SK-N-SH (cell line): ENCODE data around the gene CHSY1. TPM values are rescaled to one million over a fixed set of nuclear protein-coding genes. Genes with fewer than 3 reads are reported as not detected.

Source experiments
- CTCF ChIA-PET: fragments of 300-600, 350-600 bp; formaldehyde crosslinking; extraction: SDS; loops from one replicate; lab custom pipeline; 2021; lab: Yijun Ruan, JAX
- POLR2A ChIA-PET: fragments of 350-600 bp; sonication (Branson Sonifier 250); formaldehyde crosslinking; extraction: SDS; loops from one replicate; lab custom pipeline; 2020; ENCODE audit warnings: antibody characterized with exemption, inconsistent platforms; lab: Yijun Ruan, JAX
- DNase-seq: peaks from one replicate; pipeline ENCODE4 v3.0.0; 2012
- H2AFZ ChIP-seq: fragments of 200-600 bp; sonication (generic); 2 replicates; pipeline ENCODE4 v1.8.1; 2016; ENCODE audit warnings: antibody characterized with exemption, mild to moderate bottlenecking, low read depth
- H3F3A ChIP-seq: fragments of 200-600 bp; sonication (generic); replicated peaks from 2 replicates; pipeline ENCODE3; 2016; ENCODE audit warnings: antibody characterized with exemption, mild to moderate bottlenecking; ENCODE audit not compliant: insufficient read depth
- H3K27ac ChIP-seq, 2 experiments: fragments of 200-500 bp in 1 of 2; fragments of 200-600 bp in 1 of 2; sonication (Bioruptor generic) in 1 of 2; sonication (generic), shearing (Covaris generic) in 1 of 2; 2 replicates each; pipeline versions ENCODE4 v1.5.1 to v1.6.1; 2014 to 2016; ENCODE audit warnings: low read depth in 2 of 2, inconsistent platforms in 1 of 2, low read length in 1 of 2, mild to moderate bottlenecking in 1 of 2, mixed read lengths in 1 of 2
- H3K27me3 ChIP-seq: fragments of 200-600 bp; sonication (generic), shearing (Covaris generic); 2 replicates; pipeline ENCODE4 v1.6.1; 2016; ENCODE audit warnings: mixed run types; ENCODE audit not compliant: insufficient read depth
- H3K36me3 ChIP-seq, 2 experiments: fragments of 200-500 bp in 1 of 2; fragments of 200-600 bp in 1 of 2; sonication (Bioruptor generic) in 1 of 2; sonication (generic) in 1 of 2; replicated peaks in 1 of 2; 2 replicates each; pipeline versions ENCODE3 to v1.5.1; 2014 to 2016; ENCODE audit warnings: low read length in 1 of 2, mild to moderate bottlenecking in 1 of 2; ENCODE audit not compliant: insufficient read depth in 2 of 2, control insufficient read depth in 1 of 2
- H3K4me1 ChIP-seq, 2 experiments: fragments of 200-500 bp in 1 of 2; fragments of 200-600 bp in 1 of 2; sonication (Bioruptor generic) in 1 of 2; sonication (generic), shearing (Covaris generic) in 1 of 2; 2 replicates each; pipeline versions ENCODE4 v1.5.1 to v1.6.1; 2014 to 2016; ENCODE audit warnings: low read depth in 1 of 2, low read length in 1 of 2, mixed run types in 1 of 2; ENCODE audit not compliant: insufficient read depth in 2 of 2, control insufficient read depth in 1 of 2
- H3K4me2 ChIP-seq: fragments of 200-600 bp; sonication (generic), shearing (Covaris generic); 2 replicates; pipeline ENCODE4 v1.6.1; 2017; ENCODE audit warnings: mixed run types
- H3K4me3 ChIP-seq, 2 experiments: fragments of 200-500 bp in 1 of 2; fragments of 200-600 bp in 1 of 2; sonication (Bioruptor generic) in 1 of 2; sonication (generic), shearing (Covaris generic) in 1 of 2; 2 replicates each; pipeline versions ENCODE4 v1.5.1 to v1.8.1; 2014 to 2016; ENCODE audit warnings: low read depth in 2 of 2, inconsistent platforms in 1 of 2, low read length in 1 of 2, mild to moderate bottlenecking in 1 of 2, mixed read lengths in 1 of 2, moderate library complexity in 1 of 2
- H3K79me2 ChIP-seq: fragments of 200-600 bp; sonication (generic); 2 replicates; pipeline ENCODE4 v1.8.1; 2017; ENCODE audit warnings: mild to moderate bottlenecking; ENCODE audit not compliant: insufficient read depth
- H3K9ac ChIP-seq: fragments of 200-600 bp; sonication (generic); 2 replicates; pipeline ENCODE4 v1.6.1; 2017; ENCODE audit warnings: mixed run types
- H3K9me2 ChIP-seq: fragments of 200-600 bp; sonication (generic); 2 replicates; pipeline ENCODE4 v1.6.1; 2017; ENCODE audit warnings: mixed run types
- H3K9me3 ChIP-seq: fragments of 200-600 bp; sonication (generic); 2 replicates; pipeline ENCODE4 v1.6.1; 2017; ENCODE audit warnings: mixed run types, mild to moderate bottlenecking, moderate library complexity
- H4K20me1 ChIP-seq: fragments of 200-600 bp; sonication (generic); 2 replicates; pipeline ENCODE4 v1.6.1; 2017; ENCODE audit warnings: mild to moderate bottlenecking, mixed run types; ENCODE audit not compliant: insufficient read depth
- ELF1 ChIP-seq: IDR thresholded peaks from 2 replicates; pipeline ENCODE4 v1.4.0; 2012
- FOXM1 ChIP-seq: IDR thresholded peaks from 2 replicates; pipeline ENCODE4 v1.4.0; 2012; ENCODE audit warnings: low read depth, mild to moderate bottlenecking
- GABPA ChIP-seq: IDR thresholded peaks from 2 replicates; pipeline ENCODE4 v1.4.0; 2012; ENCODE audit warnings: low read depth, mild to moderate bottlenecking
- NRF1 ChIP-seq: IDR thresholded peaks from 2 replicates; pipeline ENCODE4 v1.6.1; 2012; ENCODE audit warnings: low read depth, mild to moderate bottlenecking, low read length
- RAD21 ChIP-seq: IDR thresholded peaks from 2 replicates; pipeline ENCODE4 v1.6.1; 2012; ENCODE audit warnings: mild to moderate bottlenecking, low read length
- REST ChIP-seq: IDR thresholded peaks from 2 replicates; pipeline ENCODE4 v1.6.1; 2012; ENCODE audit warnings: mild to moderate bottlenecking, low read depth, low read length, moderate library complexity
- RFX5 ChIP-seq: IDR thresholded peaks from 2 replicates; pipeline ENCODE4 v1.6.1; 2012; ENCODE audit warnings: mild to moderate bottlenecking, improper control_type of control experiment, low read length
- SIN3A ChIP-seq: IDR thresholded peaks from 2 replicates; pipeline ENCODE4 v1.6.1; 2012; ENCODE audit warnings: low read depth, mild to moderate bottlenecking, low read length, moderate library complexity, borderline replicate concordance
- TEAD4 ChIP-seq: IDR thresholded peaks from 2 replicates; pipeline ENCODE4 v1.4.0; 2012; ENCODE audit warnings: mild to moderate bottlenecking, borderline replicate concordance; ENCODE audit not compliant: insufficient read depth
- ZBTB33 ChIP-seq: IDR thresholded peaks from 2 replicates; pipeline ENCODE4 v1.4.0; 2012; ENCODE audit warnings: low read depth, borderline replicate concordance
- WGBS: methylation state at CpG from one replicate; pipeline ENCODE4 v1.1.6; 2017; ENCODE audit warnings: low lambda C conversion rate; 5-methylcytosine and 5-hydroxymethylcytosine counted together
- polyA plus RNA-seq, 3 experiments: library from polyadenylated mRNA; depleted of rRNA; stranded (reverse); fragments of >200 nt; gene quantifications; 2 replicates each; pipeline ENCODE4 v1.2.3, GENCODE V29; 2012

The CHSY1 gene
- polyA plus RNA-seq, 1 of the 3 experiments (the other 2 are of a cell fraction), result 15.7 TPM

GRCh38 chr15:101178479-101178878, 73.4 kb downstream of the CHSY1 start:
- DNase-seq, result no peak
- POLR2A ChIA-PET, result no interaction called here
- peaks cover 22 to 33% of the 10 kb centered on the region in 2 experiments for H3K36me3 ChIP-seq
- no peaks in the 10 kb centered on the region for H3K9me3 ChIP-seq
- peaks cover 6 to 31% of the 10 kb centered on the region in 2 experiments; a peak in 2 of 4 replicates for H3K4me1 ChIP-seq
- H3K4me2 ChIP-seq, result no peak overlapping the region
- H4K20me1 ChIP-seq, result peaks cover 17% of the 10 kb centered on the region
- no peak overlapping the region; a peak in 1 of 4 replicates for H3K4me3 ChIP-seq
- no peak overlapping the region for H3K9ac ChIP-seq
- 96% methylated on average over 18 of the region's 18 CpGs for WGBS
- H2AFZ ChIP-seq, result no peak overlapping the region
- H3K27me3 ChIP-seq, result no peaks in the 10 kb centered on the region
- H3K27ac ChIP-seq, result no peak overlapping the region
- H3K9me2 ChIP-seq, result no peaks in the 10 kb centered on the region
- H3F3A ChIP-seq, result peaks cover 5% of the 10 kb centered on the region
- TF ChIP-seq RAD21, result no peak
- CTCF ChIA-PET, result no interaction called here
- peaks cover 56% of the 10 kb centered on the region for H3K79me2 ChIP-seq

GRCh38 chr15:101177866-101178265, 74.0 kb downstream of the CHSY1 start:
- 95% methylated on average over 14 of the region's 14 CpGs for WGBS
- H3F3A ChIP-seq, result peaks cover 5% of the 10 kb centered on the region
- peaks cover 19 to 28% of the 10 kb centered on the region in 2 experiments for H3K36me3 ChIP-seq
- no peaks in the 10 kb centered on the region for H3K9me3 ChIP-seq
- H3K27ac ChIP-seq, result no peak overlapping the region
- H3K4me3 ChIP-seq, result no peak overlapping the region
- ChIA-PET POLR2A (no interaction called here), CTCF (no interaction called here)
- no peaks in the 10 kb centered on the region for H3K27me3 ChIP-seq
- H3K9ac ChIP-seq, result no peak overlapping the region
- H3K4me2 ChIP-seq, result no peak overlapping the region
- peaks cover 10 to 37% of the 10 kb centered on the region in 2 experiments; a peak in 2 of 4 replicates for H3K4me1 ChIP-seq
- no peaks in the 10 kb centered on the region for H3K9me2 ChIP-seq
- no peak for TF ChIP-seq TEAD4
- TF ChIP-seq RFX5, result no peak
- no peak for TF ChIP-seq GABPA
- TF ChIP-seq SIN3A, result no peak
- TF ChIP-seq FOXM1, result no peak
- TF ChIP-seq ZBTB33, result no peak
- no peak for TF ChIP-seq REST
- TF ChIP-seq ELF1, result no peak
- no peak for TF ChIP-seq NRF1
- peaks cover 50% of the 10 kb centered on the region for H3K79me2 ChIP-seq
- no peak for DNase-seq
- no peak overlapping the region for H2AFZ ChIP-seq
- H4K20me1 ChIP-seq, result peaks cover 13% of the 10 kb centered on the region
